Uterus (tissue), 2 donors: Measurements from ENCODE around the gene ASAP2.

Source experiments
- CTCF ChIP-seq, 4 experiments: fragments of 200-600 bp in 2 of 4; fragments of 450-650 bp in 2 of 4; sonication (generic) in 2 of 4; IDR thresholded peaks; one replicate each; pipeline ENCODE4 v1.5.1; 2016 to 2019; ENCODE audit warnings: antibody characterized with exemption in 4 of 4, mild to moderate bottlenecking in 2 of 4, moderate library complexity in 1 of 4
- POLR2A ChIP-seq, 2 donors: fragments of 450-650 bp; IDR thresholded peaks; one replicate each; pipeline ENCODE4 v1.6.1; 2016; ENCODE audit warnings: antibody characterized with exemption in 2 of 2, mild to moderate bottlenecking in 1 of 2, moderate library complexity in 1 of 2

GRCh38 chr2:9196637-9197036 is 10.0 kb upstream of the ASAP2 start:
- no peak for TF ChIP-seq POLR2A (IDR thresholded peaks at IDR 0.05)
- no peak for TF ChIP-seq CTCF (IDR thresholded peaks at IDR 0.05)
